ENCODE measurements around the gene ACTR3C. TPM values are rescaled to one million over a fixed set of nuclear protein-coding genes. Genes with fewer than 3 reads are reported as not detected.

ACTR3C gene
- total and polyA plus RNA-seq, 2 donors (not counting 1 experiment from before 2014, with no cell fraction given) = 4.0 to 20.7 TPM

DNA sequence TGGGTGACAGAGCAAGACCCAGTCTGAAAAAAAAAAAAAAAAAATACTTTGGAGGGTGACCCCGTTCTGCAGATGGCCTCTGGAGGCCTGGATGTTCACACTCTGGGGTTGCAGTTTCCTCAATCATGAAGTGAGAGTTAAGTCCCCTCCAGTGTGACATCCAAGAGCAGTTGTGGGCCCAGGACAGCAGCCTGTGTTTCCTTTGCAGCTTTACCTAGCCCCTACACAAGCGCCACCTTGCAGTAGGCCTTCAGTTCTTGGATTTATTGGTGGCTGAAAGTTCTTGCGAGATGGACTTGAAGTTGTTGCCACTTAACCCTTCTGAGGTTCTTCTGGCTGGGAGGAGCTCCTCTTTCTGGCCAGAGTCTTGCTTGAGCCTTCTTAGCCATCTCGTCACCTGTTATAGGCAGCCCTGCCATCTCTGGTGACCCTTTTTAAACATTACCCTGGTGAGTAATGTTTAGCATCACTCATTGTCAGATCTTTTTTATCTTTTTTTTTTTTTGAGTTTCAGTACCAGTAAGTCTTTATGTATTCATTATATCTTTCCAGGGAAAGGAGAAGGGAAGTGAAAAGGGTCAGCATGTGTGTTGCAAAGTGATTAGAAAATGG is 3.4 kb upstream of the ACTR3C start:
- WGBS (ENCODE audit: insufficient coverage) = 96% methylated on average over 4 of the region's 4 CpGs
- no peak overlapping the region for H3K9ac ChIP-seq (ENCODE audit: low read length)

GRCh38 chr7:150325901-150326300 is 2.6 kb upstream of the ACTR3C start:
- peaks cover 39% of the 10 kb centered on the region for H3K4me1 Mint-ChIP-seq
- no peak overlapping the region for H3K27ac ChIP-seq (ENCODE audit: low read length in 2 of 2)
- ATAC-seq (ENCODE audit: low read depth) = no peak
- no peak overlapping the region for H2AFZ ChIP-seq (ENCODE audit: insufficient read depth, low read depth, low read length, poor library complexity, severe bottlenecking)
- no peaks in the 10 kb centered on the region for H3K27me3 Mint-ChIP-seq
- 94% methylated on average over 3 of the region's 6 CpGs for WGBS (ENCODE audit: insufficient coverage)
- no peaks in the 10 kb centered on the region for H3K9me3 Mint-ChIP-seq (ENCODE audit: insufficient read depth)
- peaks cover 8 to 26% of the 10 kb centered on the region in 2 donors for H3K4me1 ChIP-seq (ENCODE audit: control insufficient read depth in 2 of 2, insufficient read depth in 2 of 2, low read length in 2 of 2)
- peaks cover 0 to 34% of the 10 kb centered on the region in 2 experiments for H3K36me3 ChIP-seq (replicated peaks in 1 of 2; ENCODE audit: control extremely low read depth in 1 of 2, control insufficient read depth in 1 of 2, extremely low read depth in 1 of 2, insufficient read depth in 2 of 2, low read length in 1 of 2)
- H3K9ac ChIP-seq (ENCODE audit: low read length) = no peak overlapping the region
- TF ChIP-seq EZH2 (IDR thresholded peaks at IDR 0.05; ENCODE audit: borderline replicate concordance, insufficient read depth, low read depth, low read length, poor library complexity, severe bottlenecking) = no peak
- TF ChIP-seq, protein P1, sequence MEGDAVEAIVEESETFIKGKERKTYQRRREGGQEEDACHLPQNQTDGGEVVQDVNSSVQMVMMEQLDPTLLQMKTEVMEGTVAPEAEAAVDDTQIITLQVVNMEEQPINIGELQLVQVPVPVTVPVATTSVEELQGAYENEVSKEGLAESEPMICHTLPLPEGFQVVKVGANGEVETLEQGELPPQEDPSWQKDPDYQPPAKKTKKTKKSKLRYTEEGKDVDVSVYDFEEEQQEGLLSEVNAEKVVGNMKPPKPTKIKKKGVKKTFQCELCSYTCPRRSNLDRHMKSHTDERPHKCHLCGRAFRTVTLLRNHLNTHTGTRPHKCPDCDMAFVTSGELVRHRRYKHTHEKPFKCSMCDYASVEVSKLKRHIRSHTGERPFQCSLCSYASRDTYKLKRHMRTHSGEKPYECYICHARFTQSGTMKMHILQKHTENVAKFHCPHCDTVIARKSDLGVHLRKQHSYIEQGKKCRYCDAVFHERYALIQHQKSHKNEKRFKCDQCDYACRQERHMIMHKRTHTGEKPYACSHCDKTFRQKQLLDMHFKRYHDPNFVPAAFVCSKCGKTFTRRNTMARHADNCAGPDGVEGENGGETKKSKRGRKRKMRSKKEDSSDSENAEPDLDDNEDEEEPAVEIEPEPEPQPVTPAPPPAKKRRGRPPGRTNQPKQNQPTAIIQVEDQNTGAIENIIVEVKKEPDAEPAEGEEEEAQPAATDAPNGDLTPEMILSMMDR (IDR thresholded peaks at IDR 0.05) = no peak
- H3K27ac Mint-ChIP-seq = no peak overlapping the region
- ChIA-PET POLR2A (interaction anchor here (0.7 kb wide), 1 partner anchor 454 kb away, joined by 6 read pairs; no protein-coding TSS in a partner anchor), CTCF (no interaction called here)
- no peak for DNase-seq
- H3K9me3 ChIP-seq (ENCODE audit: control extremely low read depth in 1 of 3, control insufficient read depth in 2 of 3, insufficient read depth in 1 of 3, low read length in 2 of 3) = peaks cover 0 to 4% (median 0%) of the 10 kb centered on the region in 3 donors
- no peaks in the 10 kb centered on the region for H3K27me3 ChIP-seq (replicated peaks in 1 of 4; ENCODE audit: control extremely low read depth in 1 of 4, control insufficient read depth in 3 of 4, insufficient read depth in 4 of 4, low read length in 3 of 4)
- no peak overlapping the region for H3K4me3 Mint-ChIP-seq
- intact Hi-C loops (cut with micrococcal nuclease) = no loop called here
- H3K4me2 ChIP-seq (replicated peaks; ENCODE audit: low read depth, low read length, poor library complexity, severe bottlenecking) = no peak overlapping the region
- no peaks in the 10 kb centered on the region for H4K20me1 ChIP-seq (ENCODE audit: control insufficient read depth, insufficient read depth, low read length, poor library complexity, severe bottlenecking)
- peaks cover 10% of the 10 kb centered on the region for H3K79me2 ChIP-seq (ENCODE audit: control insufficient read depth, insufficient read depth, low read length)
- no peak overlapping the region for H3K4me3 ChIP-seq (ENCODE audit: control extremely low read depth in 1 of 5, extremely low read depth in 1 of 5, insufficient read depth in 1 of 5, low read depth in 2 of 5, low read length in 4 of 5)

More for the DNA sequence above, 3.4 kb upstream of the ACTR3C start:
- Mint-ChIP-seq H3K27ac (no peak overlapping the region), H3K4me1 (peaks cover 34% of the 10 kb centered on the region), H3K27me3 (no peaks in the 10 kb centered on the region), H3K4me3 (no peak overlapping the region), H3K9me3 (ENCODE audit: insufficient read depth) (no peaks in the 10 kb centered on the region)
- H4K20me1 ChIP-seq (ENCODE audit: control insufficient read depth, insufficient read depth, low read length, poor library complexity, severe bottlenecking) = no peaks in the 10 kb centered on the region
- H2AFZ ChIP-seq (ENCODE audit: insufficient read depth, low read depth, low read length, poor library complexity, severe bottlenecking) = no peak overlapping the region
- CTCF ChIA-PET = interaction anchor here (0.6 kb wide), 1 partner anchor 107 kb away, joined by 3 read pairs; no protein-coding TSS in a partner anchor
- POLR2A ChIA-PET = interaction anchor here (0.7 to 1.2 kb wide), 2 partner anchors 453 to 732 kb away, joined by 6 to 7 read pairs; partner anchors contain the start of gene SLC4A2
- H3K79me2 ChIP-seq (ENCODE audit: control insufficient read depth, insufficient read depth, low read length) = peaks cover 10% of the 10 kb centered on the region
- peaks cover 0 to 34% of the 10 kb centered on the region in 2 experiments for H3K36me3 ChIP-seq (replicated peaks in 1 of 2; ENCODE audit: control extremely low read depth in 1 of 2, control insufficient read depth in 1 of 2, extremely low read depth in 1 of 2, insufficient read depth in 2 of 2, low read length in 1 of 2)
- H3K4me3 ChIP-seq (ENCODE audit: control extremely low read depth in 1 of 5, extremely low read depth in 1 of 5, insufficient read depth in 1 of 5, low read depth in 2 of 5, low read length in 4 of 5) = no peak overlapping the region
- no peak for ATAC-seq (ENCODE audit: low read depth)
- H3K9me3 ChIP-seq (ENCODE audit: control extremely low read depth in 1 of 3, control insufficient read depth in 2 of 3, insufficient read depth in 1 of 3, low read length in 2 of 3) = peaks cover 0 to 4% (median 0%) of the 10 kb centered on the region in 3 donors
- intact Hi-C loops (cut with micrococcal nuclease) = no loop called here
- no peak for DNase-seq
- no peak overlapping the region for H3K4me2 ChIP-seq (replicated peaks; ENCODE audit: low read depth, low read length, poor library complexity, severe bottlenecking)
- peaks cover 8 to 26% of the 10 kb centered on the region in 2 donors for H3K4me1 ChIP-seq (ENCODE audit: control insufficient read depth in 2 of 2, insufficient read depth in 2 of 2, low read length in 2 of 2)
- H3K27ac ChIP-seq (ENCODE audit: low read length in 2 of 2) = no peak overlapping the region
- H3K27me3 ChIP-seq (replicated peaks in 1 of 4; ENCODE audit: control extremely low read depth in 1 of 4, control insufficient read depth in 3 of 4, insufficient read depth in 4 of 4, low read length in 3 of 4) = no peaks in the 10 kb centered on the region
- no peak for TF ChIP-seq EZH2 (IDR thresholded peaks at IDR 0.05; ENCODE audit: borderline replicate concordance, insufficient read depth, low read depth, low read length, poor library complexity, severe bottlenecking)
- TF ChIP-seq, protein P1 (IDR thresholded peaks at IDR 0.05) = no peak
